ENCODE measurements around the gene ZNG1F. TPM values are rescaled to one million over a fixed set of nuclear protein-coding genes. Genes with fewer than 3 reads are reported as not detected.
A peak's percentile ranks its signal among the peaks of the same experiment; 100 is the strongest.
"Not testable (repeated sequence)": the region's sequence is repeated elsewhere in the genome, so short reads cannot be mapped to it uniquely, and the experiment has no call there.

The ZNG1F gene
- total RNA-seq, 4 donors from 2014 or later, result 0.59 to 3.2 (median 2.3) TPM

GRCh38 chr9:41088450-41089059 lies 100.6 kb downstream of the ZNG1F start:
- ATAC-seq, result peak; percentile 75 to 85
- H3K27me3 ChIP-seq; H3K27ac ChIP-seq; DNase-seq; in situ Hi-C loops (cut with MboI; ENCODE audit: low sequenced_read_pairs in 4 of 4); H3K4me1 ChIP-seq; H3K4me3 ChIP-seq; H3K9me3 ChIP-seq; intact Hi-C loops (cut with DNase I; ENCODE audit: low total_unique reads); H3K36me3 ChIP-seq: not testable (repeated sequence)
- TF ChIP-seq CTCF (IDR thresholded peaks at IDR 0.05 in 4 of 5, conservative IDR thresholded peaks at IDR 0.05 in 1 of 5), result peak in 4 of 5 experiments; percentile 9 to 69 (median 31)

- H3K36me3 ChIP-seq; H3K4me3 ChIP-seq; DNase-seq; in situ Hi-C loops (cut with MboI; ENCODE audit: low sequenced_read_pairs in 4 of 4); ATAC-seq; H3K4me1 ChIP-seq; intact Hi-C loops (cut with DNase I; ENCODE audit: low total_unique reads); H3K9me3 ChIP-seq; H3K27me3 ChIP-seq; H3K27ac ChIP-seq: not testable (repeated sequence)
Measured at GRCh38 chr9:41087929-41088328, 101.2 kb downstream of the ZNG1F start.

GRCh38 chr9:41087157-41087780 lies 101.8 kb downstream of the ZNG1F start:
- ATAC-seq; intact Hi-C loops (cut with DNase I; ENCODE audit: low total_unique reads); H3K4me1 ChIP-seq; in situ Hi-C loops (cut with MboI; ENCODE audit: low sequenced_read_pairs in 4 of 4); H3K4me3 ChIP-seq; H3K27me3 ChIP-seq; H3K27ac ChIP-seq; H3K9me3 ChIP-seq; DNase-seq; H3K36me3 ChIP-seq: not testable (repeated sequence)

GRCh38 chr9:41086685-41087084 lies 102.4 kb downstream of the ZNG1F start:
- in situ Hi-C loops (cut with MboI; ENCODE audit: low sequenced_read_pairs in 4 of 4); H3K4me3 ChIP-seq; intact Hi-C loops (cut with DNase I; ENCODE audit: low total_unique reads); DNase-seq; H3K4me1 ChIP-seq; H3K27me3 ChIP-seq; H3K9me3 ChIP-seq; ATAC-seq; H3K36me3 ChIP-seq; H3K27ac ChIP-seq: not testable (repeated sequence)

- DNase-seq; H3K9me3 ChIP-seq; H3K4me3 ChIP-seq; H3K4me1 ChIP-seq; H3K27ac ChIP-seq; ATAC-seq; in situ Hi-C loops (cut with MboI; ENCODE audit: low sequenced_read_pairs in 4 of 4); H3K36me3 ChIP-seq; intact Hi-C loops (cut with DNase I; ENCODE audit: low total_unique reads); H3K27me3 ChIP-seq: not testable (repeated sequence)
Measured at GRCh38 chr9:41086215-41086614, 102.9 kb downstream of the ZNG1F start.

- H3K9me3 ChIP-seq; H3K27ac ChIP-seq; ATAC-seq; H3K4me3 ChIP-seq; in situ Hi-C loops (cut with MboI; ENCODE audit: low sequenced_read_pairs in 4 of 4); DNase-seq; H3K4me1 ChIP-seq; H3K27me3 ChIP-seq; H3K36me3 ChIP-seq; intact Hi-C loops (cut with DNase I; ENCODE audit: low total_unique reads): not testable (repeated sequence)
Measured at GRCh38 chr9:41082358-41082757, 106.8 kb downstream of the ZNG1F start.

Small RNAs within 50 kb of the gene (microRNA-seq; reads per million reads assigned to microRNA genes)
- gene MIR4477A (ENCODE audit: borderline replicate concordance in 2 of 2), result 0 reads per million in 2 donors

Other genes starting within 250 kb of the ZNG1F start
- not detected for gene FOXD4L6, start 60.6 kb downstream of the ZNG1F start, total RNA-seq

All from gastrocnemius medialis (tissue), 4 donors.